T1000 (cell line): Measurements from ENCODE around the gene DISP3.

ENCODE experiments used
- DNase-seq: peaks from one replicate; lab custom pipeline; 2025; ENCODE audit warnings: mixed read lengths; lab: John Stamatoyannopoulos, UW

The DISP3 gene

DNA sequence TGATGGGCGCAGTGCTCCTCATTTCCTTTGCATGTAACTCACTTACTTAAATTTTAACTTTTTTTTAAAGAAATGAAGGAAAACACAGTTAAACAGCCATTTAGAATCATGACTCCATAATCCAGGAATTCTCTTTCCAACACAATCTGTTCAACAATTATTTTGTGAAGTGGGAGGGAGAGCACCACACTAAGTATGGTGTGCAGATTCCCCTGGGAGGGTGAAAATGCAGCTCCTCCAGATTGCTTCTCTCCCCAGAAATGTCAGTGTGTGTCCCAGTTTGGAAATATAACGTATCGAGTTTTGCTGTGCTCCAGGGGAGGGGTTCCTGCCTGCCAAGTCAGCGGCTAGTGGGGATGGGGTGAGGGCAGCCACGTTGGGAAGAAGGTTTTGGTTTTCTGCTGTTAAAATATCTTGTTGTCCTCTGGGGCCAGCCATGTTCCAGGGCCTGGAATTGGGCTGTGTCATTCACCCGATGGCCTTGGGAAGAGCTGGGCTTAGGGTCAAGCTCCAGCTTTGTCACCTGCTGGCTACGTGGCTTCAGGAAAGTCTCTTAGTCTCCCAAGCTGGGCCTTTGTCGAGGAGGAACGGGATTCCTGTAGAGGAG lies 17.3 kb upstream of the DISP3 start:
- DNase-seq: no peak

- DNase-seq: no peak
Observed at GRCh38 chr1:11462224-11462923, 16.6 kb upstream of the DISP3 start.

- no peak for DNase-seq
Observed at GRCh38 chr1:11463177-11463576, 15.8 kb upstream of the DISP3 start.

DNA sequence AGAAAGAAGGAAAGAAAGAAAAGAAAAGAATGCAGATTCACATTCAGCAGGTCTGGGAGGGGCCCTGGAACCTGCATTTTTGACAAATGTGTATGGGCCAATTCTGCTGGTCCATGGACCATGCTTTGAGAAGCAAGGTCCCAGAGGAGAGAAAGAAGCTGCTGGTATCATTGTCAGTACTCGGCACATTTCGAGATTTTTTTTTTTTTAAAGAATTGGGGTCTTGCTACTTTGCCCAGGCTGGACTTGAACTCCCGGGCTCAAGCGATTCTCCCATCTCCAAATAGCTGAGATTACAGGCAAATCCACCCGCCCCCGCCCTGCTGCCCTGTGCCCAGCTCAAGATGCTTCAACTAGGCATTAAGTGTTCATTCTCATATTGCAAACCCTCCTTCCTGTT lies 13.6 kb upstream of the DISP3 start:
- no peak for DNase-seq

DNA sequence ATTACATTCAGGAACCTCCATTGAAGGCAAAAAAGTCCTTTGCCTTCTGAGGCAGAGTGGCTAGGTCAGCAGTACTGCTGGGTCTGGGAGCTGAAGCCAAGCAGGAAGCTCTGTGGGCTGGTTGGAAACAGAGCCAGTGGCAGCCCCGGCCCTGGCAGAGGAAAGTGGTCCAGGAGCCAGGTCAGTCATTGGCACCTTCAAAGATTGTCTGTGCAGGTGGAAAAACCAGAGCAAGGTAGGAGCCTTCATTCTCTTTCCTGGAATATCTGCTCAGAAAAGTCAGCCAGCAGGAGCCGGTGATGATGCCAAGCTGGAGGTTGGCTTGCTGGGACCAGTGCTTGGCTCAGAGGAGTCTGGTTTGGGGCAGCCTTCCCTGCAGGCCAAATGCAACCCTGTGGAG lies 12.5 kb upstream of the DISP3 start:
- DNase-seq: no peak

DNA sequence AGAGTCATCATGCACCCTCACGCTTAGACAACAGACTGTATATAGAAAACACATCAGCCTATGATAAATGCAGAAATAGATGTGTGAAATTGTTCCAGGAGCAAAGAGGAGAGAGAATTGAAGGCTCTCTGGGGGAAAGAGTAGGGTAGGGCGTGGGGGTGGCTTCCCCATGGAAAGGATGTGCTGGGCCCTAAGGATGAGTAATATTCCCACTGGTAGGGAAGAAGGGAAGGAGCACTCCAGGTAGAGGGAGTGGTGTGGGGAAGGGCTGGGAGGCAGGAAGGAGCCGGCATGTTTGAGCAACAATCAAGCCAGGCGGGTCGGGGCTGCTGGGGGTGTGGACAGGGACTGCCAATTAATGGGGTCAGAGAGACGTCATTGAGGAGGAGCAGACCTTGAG lies 10.1 kb upstream of the DISP3 start:
- DNase-seq: no peak

- no peak for DNase-seq
Observed at GRCh38 chr1:11470912-11471311, 8.0 kb upstream of the DISP3 start.

DNA sequence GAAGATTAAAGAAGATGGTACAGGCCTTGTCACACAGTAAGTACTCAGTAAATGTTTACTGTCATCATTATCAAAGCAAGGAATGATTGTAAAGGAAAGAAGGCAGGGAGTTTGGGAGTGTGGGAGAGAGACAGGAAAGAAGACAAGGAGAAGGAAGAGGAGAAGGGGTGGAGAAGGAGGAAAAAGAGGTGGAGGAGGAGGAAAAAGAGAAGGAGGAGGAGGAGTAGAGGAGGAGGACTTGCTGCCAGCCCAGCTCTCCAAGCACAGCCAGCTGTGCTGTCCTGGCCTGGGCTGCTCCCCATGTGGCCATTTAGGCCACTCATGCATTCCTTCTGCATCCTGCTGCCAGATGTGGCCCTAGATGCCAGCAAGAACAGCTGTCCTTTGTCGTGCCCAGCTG lies 7.5 kb upstream of the DISP3 start:
- DNase-seq: no peak

- DNase-seq: no peak
Observed at GRCh38 chr1:11472284-11472683, 6.7 kb upstream of the DISP3 start.

DNA sequence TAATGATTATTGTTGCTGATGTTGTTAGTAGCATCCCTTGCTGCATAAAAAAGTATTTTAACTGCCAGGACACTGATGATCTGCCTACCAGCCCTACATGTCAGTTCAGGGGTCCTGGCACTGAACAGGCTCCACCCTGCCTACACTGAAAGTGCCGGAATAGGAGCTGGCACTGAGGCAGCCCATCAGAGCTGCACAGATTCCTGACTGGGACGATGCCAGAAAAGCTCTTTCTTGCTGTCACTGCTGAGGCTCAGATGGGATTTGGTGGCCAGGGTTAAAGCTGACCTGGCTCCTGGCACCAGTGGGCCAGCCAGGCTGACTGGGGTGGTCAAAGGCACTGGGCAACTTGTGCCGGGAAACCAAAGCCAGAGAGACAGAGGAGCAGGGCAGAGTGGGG lies 6.2 kb upstream of the DISP3 start:
- DNase-seq: no peak

DNA sequence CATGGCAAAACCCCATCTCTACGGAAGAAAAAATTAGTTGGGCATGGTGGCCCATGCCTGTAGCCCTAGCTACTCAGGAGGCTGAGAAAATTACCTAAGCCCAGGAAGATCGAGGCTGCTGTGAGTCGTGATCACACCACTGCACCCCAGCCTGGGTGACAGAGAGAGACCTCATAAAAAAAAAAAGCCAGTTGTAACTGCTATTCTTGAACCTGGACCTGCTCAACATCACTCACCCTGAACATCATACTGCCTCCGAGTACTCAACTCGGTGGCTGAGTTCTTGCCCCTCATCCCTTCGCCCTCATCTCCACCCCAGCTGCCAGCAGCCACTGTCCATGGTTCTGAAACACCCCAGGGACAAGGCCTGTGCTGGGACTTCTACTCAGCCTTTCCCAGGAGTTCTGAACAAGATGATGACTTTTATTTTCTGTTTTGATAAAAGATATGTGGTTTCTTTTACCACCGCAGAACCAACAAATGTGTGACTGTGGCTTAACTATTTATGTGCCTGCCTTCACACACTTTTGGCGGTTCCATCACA lies 5.4 kb upstream of the DISP3 start:
- no peak for DNase-seq

DNA sequence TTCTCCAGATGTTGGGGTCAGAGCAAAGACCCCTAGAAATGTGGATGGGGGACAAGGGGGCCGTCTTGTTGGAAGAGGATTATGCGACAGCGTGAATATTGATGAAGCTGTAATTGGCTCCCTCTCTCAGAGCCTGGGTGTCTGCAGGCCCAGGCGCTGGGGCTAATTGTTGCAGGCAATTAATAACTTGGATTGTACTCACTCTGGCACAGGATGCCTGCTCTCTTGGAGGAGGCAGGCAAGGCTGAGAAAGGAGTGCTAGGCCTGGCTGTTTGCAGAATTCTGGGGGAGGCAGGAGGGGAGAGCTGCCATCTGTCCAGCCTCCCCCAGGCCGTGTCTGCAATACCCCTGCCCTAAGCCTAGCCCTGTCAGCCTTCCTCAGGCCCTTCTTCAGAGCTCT lies 4.1 kb upstream of the DISP3 start:
- no peak for DNase-seq

DNA sequence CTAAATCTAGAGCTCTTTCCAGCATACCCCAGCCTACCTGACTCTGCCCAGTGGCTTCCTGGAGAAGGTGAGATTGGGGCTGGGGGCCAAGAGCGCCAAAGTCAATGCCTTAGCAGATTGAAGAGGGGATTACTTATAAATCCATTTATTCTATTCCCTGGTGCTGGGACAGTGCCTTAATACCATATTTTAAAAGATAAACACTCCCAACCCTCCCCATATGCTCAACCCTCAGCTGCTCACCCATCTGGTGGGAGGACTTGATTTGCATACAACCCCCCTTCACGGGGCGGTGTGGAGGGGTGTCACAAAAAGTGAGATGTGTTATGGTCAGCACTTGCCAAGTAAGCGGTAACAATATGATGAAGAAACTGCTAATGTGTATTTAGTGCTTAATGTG lies 3.2 kb upstream of the DISP3 start:
- DNase-seq: no peak

GRCh38 chr1:11479375-11479979 lies 522 bp downstream of the DISP3 start:
- DNase-seq: no peak

DNA sequence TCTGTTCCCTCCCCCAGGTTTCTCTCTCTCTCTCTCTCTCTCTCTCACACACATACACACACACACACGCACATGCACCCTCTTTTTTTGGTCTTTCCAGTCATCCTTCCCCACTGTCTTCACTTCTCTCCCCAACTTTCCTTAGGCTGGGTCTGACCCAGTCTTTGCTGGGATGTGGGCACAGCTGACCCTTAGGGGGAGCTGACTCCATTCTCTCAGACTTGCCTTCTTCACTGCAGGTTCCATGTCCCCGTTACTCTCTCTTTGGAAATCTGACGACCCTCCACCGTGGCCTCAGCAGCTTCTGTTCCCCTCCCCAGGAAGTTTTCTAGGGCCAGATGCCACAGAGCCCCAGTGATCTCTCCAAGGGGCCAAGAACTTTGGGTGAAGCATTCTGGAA lies 2.1 kb downstream of the DISP3 start:
- DNase-seq: no peak

- no peak for DNase-seq
Observed at GRCh38 chr1:11482198-11482597, 3.2 kb downstream of the DISP3 start.

- DNase-seq: no peak
Observed at GRCh38 chr1:11482701-11483479, 3.9 kb downstream of the DISP3 start.

- DNase-seq: no peak
Observed at GRCh38 chr1:11483581-11484320, 4.8 kb downstream of the DISP3 start.

DNA sequence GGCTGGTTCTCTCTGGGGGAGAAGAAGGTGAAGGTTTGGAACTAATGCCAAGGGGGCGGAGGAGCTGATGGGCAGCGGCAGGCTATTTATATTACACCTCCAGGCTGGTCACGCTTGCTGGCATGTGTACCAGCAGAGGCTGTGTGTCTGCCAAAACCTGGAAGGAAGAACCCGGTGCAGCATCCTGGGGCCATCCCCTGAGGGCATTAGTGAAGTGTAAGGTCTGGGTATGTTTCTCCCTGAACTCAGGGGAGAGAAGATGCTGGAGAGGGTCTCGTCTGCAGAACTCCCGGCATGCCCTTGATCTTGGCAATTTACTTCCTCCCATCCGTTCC lies 5.3 kb downstream of the DISP3 start:
- DNase-seq: no peak

DNA sequence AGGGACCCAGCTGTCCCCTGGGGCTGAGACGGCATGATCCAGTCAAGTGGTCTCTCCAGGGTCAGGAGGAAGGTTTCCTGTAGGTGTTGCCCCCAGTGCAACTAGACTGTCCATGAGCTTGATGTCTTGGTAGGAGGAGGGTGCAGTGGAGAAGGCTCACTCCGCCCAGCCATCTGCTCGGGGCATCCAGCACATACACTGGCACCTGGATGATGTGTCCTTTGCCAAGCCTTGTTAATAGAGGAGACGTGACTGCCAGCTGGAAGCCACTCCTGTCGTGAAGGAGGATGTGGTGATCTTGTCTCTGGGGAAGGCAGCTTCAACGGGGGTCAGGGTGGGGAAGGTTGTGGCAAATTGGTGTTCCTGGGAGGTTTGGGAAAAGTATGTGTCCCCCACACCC lies 6.2 kb downstream of the DISP3 start:
- no peak for DNase-seq

- no peak for DNase-seq
Observed at GRCh38 chr1:11486231-11487009, 7.5 kb downstream of the DISP3 start.
